ENCODE results near the gene ST6GAL1.
A peak's percentile ranks its signal among the peaks of the same experiment; 100 is the strongest.

The ST6GAL1 gene

GRCh38 chr3:187101184-187102072 is 171.1 kb downstream of the ST6GAL1 start:
- H3K36me3 ChIP-seq (ENCODE audit: control insufficient read depth, insufficient read depth, low read length): no peaks in the 10 kb centered on the region
- H3K9ac ChIP-seq (ENCODE audit: low read length): no peak overlapping the region
- H3K4me3 ChIP-seq (ENCODE audit: low read length): peak overlapping the region; percentile 49
- H3K27me3 ChIP-seq (ENCODE audit: control insufficient read depth, insufficient read depth, low read length): no peaks in the 10 kb centered on the region
- H3K27ac ChIP-seq (ENCODE audit: low read depth, low read length): peak overlapping the region; percentile 80
- H3K4me1 ChIP-seq (ENCODE audit: control insufficient read depth, insufficient read depth, low read length): peaks cover 12% of the 10 kb centered on the region

- Histone ChIP-seq H3K4me1 (ENCODE audit: control insufficient read depth, insufficient read depth, low read length) (peaks cover 12% of the 10 kb centered on the region), H3K9ac (ENCODE audit: low read length) (no peak overlapping the region), H3K27me3 (ENCODE audit: control insufficient read depth, insufficient read depth, low read length) (no peaks in the 10 kb centered on the region), H3K36me3 (ENCODE audit: control insufficient read depth, insufficient read depth, low read length) (no peaks in the 10 kb centered on the region), H3K27ac (ENCODE audit: low read depth, low read length) (peak overlapping the region; percentile 80), H3K4me3 (ENCODE audit: low read length) (peak overlapping the region; percentile 49)
Measured at GRCh38 chr3:187102073-187102634, 171.8 kb downstream of the ST6GAL1 start.

- H3K36me3 ChIP-seq (ENCODE audit: control insufficient read depth, insufficient read depth, low read length): no peaks in the 10 kb centered on the region
- no peak overlapping the region for H3K27ac ChIP-seq (ENCODE audit: low read depth, low read length)
- no peak overlapping the region for H3K4me3 ChIP-seq (ENCODE audit: low read length)
- H3K4me1 ChIP-seq (ENCODE audit: control insufficient read depth, insufficient read depth, low read length): peaks cover 12% of the 10 kb centered on the region
- H3K27me3 ChIP-seq (ENCODE audit: control insufficient read depth, insufficient read depth, low read length): no peaks in the 10 kb centered on the region
- no peak overlapping the region for H3K9ac ChIP-seq (ENCODE audit: low read length)
Measured at GRCh38 chr3:187103251-187103650, 172.9 kb downstream of the ST6GAL1 start.

GRCh38 chr3:187104342-187104741 is 174.0 kb downstream of the ST6GAL1 start:
- Histone ChIP-seq H3K36me3 (ENCODE audit: control insufficient read depth, insufficient read depth, low read length) (no peaks in the 10 kb centered on the region), H3K4me1 (ENCODE audit: control insufficient read depth, insufficient read depth, low read length) (peaks cover 12% of the 10 kb centered on the region), H3K4me3 (ENCODE audit: low read length) (no peak overlapping the region), H3K27me3 (ENCODE audit: control insufficient read depth, insufficient read depth, low read length) (no peaks in the 10 kb centered on the region), H3K27ac (ENCODE audit: low read depth, low read length) (no peak overlapping the region), H3K9ac (ENCODE audit: low read length) (no peak overlapping the region)

GRCh38 chr3:187104933-187105332 is 174.6 kb downstream of the ST6GAL1 start:
- no peaks in the 10 kb centered on the region for H3K36me3 ChIP-seq (ENCODE audit: control insufficient read depth, insufficient read depth, low read length)
- H3K4me1 ChIP-seq (ENCODE audit: control insufficient read depth, insufficient read depth, low read length): peaks cover 12% of the 10 kb centered on the region
- H3K27me3 ChIP-seq (ENCODE audit: control insufficient read depth, insufficient read depth, low read length): no peaks in the 10 kb centered on the region
- no peak overlapping the region for H3K27ac ChIP-seq (ENCODE audit: low read depth, low read length)
- no peak overlapping the region for H3K9ac ChIP-seq (ENCODE audit: low read length)
- H3K4me3 ChIP-seq (ENCODE audit: low read length): no peak overlapping the region

GRCh38 chr3:187105700-187106099 is 175.4 kb downstream of the ST6GAL1 start:
- no peaks in the 10 kb centered on the region for H3K36me3 ChIP-seq (ENCODE audit: control insufficient read depth, insufficient read depth, low read length)
- H3K27ac ChIP-seq (ENCODE audit: low read depth, low read length): no peak overlapping the region
- H3K4me1 ChIP-seq (ENCODE audit: control insufficient read depth, insufficient read depth, low read length): peaks cover 12% of the 10 kb centered on the region
- no peak overlapping the region for H3K9ac ChIP-seq (ENCODE audit: low read length)
- no peak overlapping the region for H3K4me3 ChIP-seq (ENCODE audit: low read length)
- H3K27me3 ChIP-seq (ENCODE audit: control insufficient read depth, insufficient read depth, low read length): no peaks in the 10 kb centered on the region

- Histone ChIP-seq H3K27me3 (ENCODE audit: control insufficient read depth, insufficient read depth, low read length) (no peaks in the 10 kb centered on the region), H3K4me1 (ENCODE audit: control insufficient read depth, insufficient read depth, low read length) (no peaks in the 10 kb centered on the region), H3K27ac (ENCODE audit: low read depth, low read length) (no peak overlapping the region), H3K4me3 (ENCODE audit: low read length) (no peak overlapping the region), H3K36me3 (ENCODE audit: control insufficient read depth, insufficient read depth, low read length) (no peaks in the 10 kb centered on the region), H3K9ac (ENCODE audit: low read length) (no peak overlapping the region)
Measured at GRCh38 chr3:187107989-187108388, 177.7 kb downstream of the ST6GAL1 start.

- no peak overlapping the region for H3K9ac ChIP-seq (ENCODE audit: low read length)
- H3K27ac ChIP-seq (ENCODE audit: low read depth, low read length): no peak overlapping the region
- no peak overlapping the region for H3K4me3 ChIP-seq (ENCODE audit: low read length)
- H3K36me3 ChIP-seq (ENCODE audit: control insufficient read depth, insufficient read depth, low read length): no peaks in the 10 kb centered on the region
- no peaks in the 10 kb centered on the region for H3K4me1 ChIP-seq (ENCODE audit: control insufficient read depth, insufficient read depth, low read length)
- no peaks in the 10 kb centered on the region for H3K27me3 ChIP-seq (ENCODE audit: control insufficient read depth, insufficient read depth, low read length)
Measured at GRCh38 chr3:187110156-187110555, 179.8 kb downstream of the ST6GAL1 start.

- Histone ChIP-seq H3K27ac (ENCODE audit: low read depth, low read length) (no peak overlapping the region), H3K36me3 (ENCODE audit: control insufficient read depth, insufficient read depth, low read length) (no peaks in the 10 kb centered on the region), H3K4me3 (ENCODE audit: low read length) (no peak overlapping the region), H3K27me3 (ENCODE audit: control insufficient read depth, insufficient read depth, low read length) (no peaks in the 10 kb centered on the region), H3K4me1 (ENCODE audit: control insufficient read depth, insufficient read depth, low read length) (no peaks in the 10 kb centered on the region), H3K9ac (ENCODE audit: low read length) (no peak overlapping the region)
Measured at GRCh38 chr3:187112934-187113793, 182.8 kb downstream of the ST6GAL1 start.

GRCh38 chr3:187114511-187114910 is 184.2 kb downstream of the ST6GAL1 start:
- Histone ChIP-seq H3K9ac (ENCODE audit: low read length) (no peak overlapping the region), H3K4me3 (ENCODE audit: low read length) (no peak overlapping the region), H3K4me1 (ENCODE audit: control insufficient read depth, insufficient read depth, low read length) (no peaks in the 10 kb centered on the region), H3K36me3 (ENCODE audit: control insufficient read depth, insufficient read depth, low read length) (no peaks in the 10 kb centered on the region), H3K27ac (ENCODE audit: low read depth, low read length) (no peak overlapping the region), H3K27me3 (ENCODE audit: control insufficient read depth, insufficient read depth, low read length) (no peaks in the 10 kb centered on the region)

GRCh38 chr3:187120326-187120725 is 190.0 kb downstream of the ST6GAL1 start:
- Histone ChIP-seq H3K9ac (ENCODE audit: low read length) (no peak overlapping the region), H3K36me3 (ENCODE audit: control insufficient read depth, insufficient read depth, low read length) (no peaks in the 10 kb centered on the region), H3K4me3 (ENCODE audit: low read length) (no peak overlapping the region), H3K27ac (ENCODE audit: low read depth, low read length) (no peak overlapping the region), H3K27me3 (ENCODE audit: control insufficient read depth, insufficient read depth, low read length) (no peaks in the 10 kb centered on the region), H3K4me1 (ENCODE audit: control insufficient read depth, insufficient read depth, low read length) (no peaks in the 10 kb centered on the region)

GRCh38 chr3:187122261-187122660 is 191.9 kb downstream of the ST6GAL1 start:
- no peaks in the 10 kb centered on the region for H3K36me3 ChIP-seq (ENCODE audit: control insufficient read depth, insufficient read depth, low read length)
- no peak overlapping the region for H3K9ac ChIP-seq (ENCODE audit: low read length)
- no peaks in the 10 kb centered on the region for H3K4me1 ChIP-seq (ENCODE audit: control insufficient read depth, insufficient read depth, low read length)
- H3K27ac ChIP-seq (ENCODE audit: low read depth, low read length): no peak overlapping the region
- no peaks in the 10 kb centered on the region for H3K27me3 ChIP-seq (ENCODE audit: control insufficient read depth, insufficient read depth, low read length)
- no peak overlapping the region for H3K4me3 ChIP-seq (ENCODE audit: low read length)
